HepG2 (cell line): Measurements from ENCODE around the gene SYNGAP1. TPM values are rescaled to one million over a fixed set of nuclear protein-coding genes. Genes with fewer than 3 reads are reported as not detected.
A peak's percentile ranks its signal among the peaks of the same experiment; 100 is the strongest.

Experiments used
- DPF2 ChIP-seq: sonication (generic); formaldehyde crosslinking; IDR thresholded peaks from 2 replicates; pipeline ENCODE4 v1.4.0; 2020; ENCODE audit warnings: mild to moderate bottlenecking, low read depth, missing genetic modification reagents, borderline replicate concordance
- HNF4A ChIP-seq: sonication (generic); formaldehyde crosslinking; IDR thresholded peaks from 2 replicates; pipeline ENCODE4 v1.4.0; 2020; ENCODE audit warnings: missing genetic modification reagents
- KLF16 ChIP-seq, 2 experiments: sonication (generic) in 1 of 2; formaldehyde crosslinking in 1 of 2; IDR thresholded peaks; 2 replicates each; pipeline versions ENCODE4 v1.6.1 to v1.8.0; 2016 to 2023; ENCODE audit warnings: missing genetic modification reagents in 2 of 2, missing compliant biosample characterization in 1 of 2
- MED13 ChIP-seq: sonication (generic); formaldehyde crosslinking; IDR thresholded peaks from 2 replicates; pipeline ENCODE4 v1.5.0; 2020; ENCODE audit warnings: missing genetic modification reagents
- NAIF1 ChIP-seq: sonication (generic); formaldehyde crosslinking; IDR thresholded peaks from 2 replicates; pipeline ENCODE4 v1.5.0; 2020; ENCODE audit warnings: mild to moderate bottlenecking, missing genetic modification reagents, borderline replicate concordance
- POLR2G ChIP-seq: fragments of 200-400 bp; formaldehyde crosslinking; IDR thresholded peaks from 2 replicates; pipeline ENCODE4 v1.6.1; 2018; ENCODE audit warnings: mild to moderate bottlenecking, low read depth, low read length, moderate library complexity
- RBM22 ChIP-seq: fragments of 200-400 bp; formaldehyde crosslinking; optimal IDR thresholded peaks from 2 replicates; pipeline ENCODE3; 2017; ENCODE audit warnings: mild to moderate bottlenecking, low read length, moderate library complexity
- SALL2 ChIP-seq: sonication (generic); formaldehyde crosslinking; IDR thresholded peaks from 2 replicates; pipeline ENCODE4 v1.8.1; 2023; ENCODE audit warnings: mild to moderate bottlenecking, missing genetic modification reagents, inconsistent platforms
- SP4 ChIP-seq: sonication (generic); formaldehyde crosslinking; IDR thresholded peaks from 2 replicates; pipeline ENCODE4 v1.8.1; 2023; ENCODE audit warnings: mild to moderate bottlenecking, missing genetic modification reagents
- ZNF572 ChIP-seq: sonication (generic); formaldehyde crosslinking; IDR thresholded peaks from 2 replicates; pipeline ENCODE4 v1.5.1; 2020; ENCODE audit warnings: mild to moderate bottlenecking, missing genetic modification reagents
- ZNF598 ChIP-seq: sonication (generic); formaldehyde crosslinking; IDR thresholded peaks from 2 replicates; pipeline ENCODE4 v1.5.1; 2020; ENCODE audit warnings: mild to moderate bottlenecking, missing genetic modification reagents, borderline replicate concordance
- ZNF674 ChIP-seq: sonication (generic); formaldehyde crosslinking; IDR thresholded peaks from 2 replicates; pipeline ENCODE4 v1.5.0; 2020; ENCODE audit warnings: low read depth, mild to moderate bottlenecking, missing genetic modification reagents
- ZNF75D ChIP-seq: sonication (generic); formaldehyde crosslinking; IDR thresholded peaks from 2 replicates; pipeline ENCODE4 v1.8.1; 2023; ENCODE audit warnings: missing genetic modification reagents, mild to moderate bottlenecking, borderline replicate concordance
- polyA plus RNA-seq, 8 experiments: library from polyadenylated mRNA; depleted of rRNA in 3 of 8; stranded (reverse) in 7 of 8; unstranded in 1 of 8; fragments of >200 nt; fragmentation: Illumina TruSeq in 4 of 8; extraction: Trizol in 4 of 8; gene quantifications; 2 replicates each; pipeline versions ENCODE4 v1.2.1 to v1.2.3, GENCODE V29; 2011 to 2016; ENCODE audit warnings: low read depth in 4 of 8, missing spikeins in 1 of 8, mixed read lengths in 1 of 8; ENCODE audit not compliant: insufficient read depth in 1 of 8
- total RNA-seq, 5 experiments: library from RNA; depleted of rRNA; stranded (reverse); fragments of >200 nt; fragmentation: Illumina TruSeq; extraction: Trizol; gene quantifications; 2 replicates each; pipeline ENCODE4 v1.2.3, GENCODE V29; 2016; ENCODE audit warnings: low read depth in 1 of 5
- TF ChIP-seq, protein P1 (sequence below): sonication (generic); formaldehyde crosslinking; IDR thresholded peaks from 2 replicates; pipeline ENCODE4 v1.4.0; 2020; ENCODE audit warnings: missing genetic modification reagents, borderline replicate concordance
- TF ChIP-seq, protein P2 (sequence below): sonication (generic); formaldehyde crosslinking; IDR thresholded peaks from 2 replicates; pipeline ENCODE4 v1.8.1; 2023; ENCODE audit warnings: mild to moderate bottlenecking, missing genetic modification reagents
- TF ChIP-seq, protein P3 (sequence below): sonication (generic); formaldehyde crosslinking; IDR thresholded peaks from 2 replicates; pipeline ENCODE4 v1.8.1; 2023; ENCODE audit warnings: mild to moderate bottlenecking, missing genetic modification reagents, borderline replicate concordance
- TF ChIP-seq, protein P4 (sequence below): sonication (generic); formaldehyde crosslinking; IDR thresholded peaks from 2 replicates; pipeline ENCODE4 v1.5.0; 2020; ENCODE audit warnings: mild to moderate bottlenecking, missing genetic modification reagents
- TF ChIP-seq, protein P5 (sequence below): sonication (generic); formaldehyde crosslinking; IDR thresholded peaks from 2 replicates; pipeline ENCODE4 v1.4.0; 2020; ENCODE audit warnings: missing genetic modification reagents

SYNGAP1 gene
- total and polyA plus RNA-seq, 2 of the 13 experiments (the other 11 are each of a cell fraction or from before 2014, with no cell fraction given), result 0.75 to 1.1 TPM

DNA sequence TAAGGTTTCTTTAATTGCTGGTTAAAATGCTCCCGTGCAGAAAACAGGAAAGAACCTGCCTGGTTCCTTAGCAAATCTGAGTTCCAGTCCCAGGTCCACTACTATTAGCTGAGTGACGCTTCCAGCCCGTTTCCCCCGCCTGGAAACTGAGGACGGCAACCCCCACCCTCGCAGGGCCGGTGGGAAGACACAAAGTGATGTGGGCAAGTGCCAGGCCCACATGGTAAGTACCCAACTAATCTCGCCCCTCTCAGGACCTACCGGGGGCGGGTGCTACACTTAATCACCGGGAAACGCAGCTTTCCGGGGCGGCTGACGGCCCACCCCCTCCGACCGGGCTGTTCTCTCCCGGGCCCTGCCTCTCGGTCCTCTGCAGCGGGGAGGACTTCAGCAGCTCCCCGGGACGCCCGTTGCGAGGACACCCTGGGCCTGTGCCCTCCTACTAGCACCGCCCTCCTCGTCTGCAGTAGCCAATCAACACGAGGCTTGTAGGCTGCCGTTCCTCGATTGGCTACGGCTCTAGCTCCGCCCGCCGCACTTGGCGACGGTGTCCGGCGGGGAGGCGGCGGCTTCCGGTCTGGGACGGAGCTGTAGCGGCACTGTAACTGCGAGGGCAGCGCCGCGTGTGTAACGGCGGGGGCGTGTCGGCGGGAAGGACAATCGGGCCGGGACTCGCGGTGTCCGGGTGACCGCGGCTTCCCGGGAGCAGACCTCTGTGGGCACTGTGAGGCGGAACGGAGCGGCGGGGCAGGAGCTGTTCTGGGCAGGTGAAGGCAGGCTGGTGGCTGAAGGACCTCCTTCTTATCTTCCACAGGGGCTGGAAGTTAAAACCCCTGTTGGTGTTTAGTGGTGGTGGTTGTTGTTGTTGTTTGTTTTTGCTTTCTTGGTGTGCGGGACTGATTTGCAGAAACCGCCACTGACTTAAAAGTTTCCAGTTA, 34.4 kb downstream of the SYNGAP1 start, which contains the start of gene ZBTB9 (continued):
- peak; percentile 98 for TF ChIP-seq POLR2G
- no peak; the same call in 1 of the 2 replicates for TF ChIP-seq ZNF75D (CRISPR knock-in tag)
- TF ChIP-seq, protein P1, sequence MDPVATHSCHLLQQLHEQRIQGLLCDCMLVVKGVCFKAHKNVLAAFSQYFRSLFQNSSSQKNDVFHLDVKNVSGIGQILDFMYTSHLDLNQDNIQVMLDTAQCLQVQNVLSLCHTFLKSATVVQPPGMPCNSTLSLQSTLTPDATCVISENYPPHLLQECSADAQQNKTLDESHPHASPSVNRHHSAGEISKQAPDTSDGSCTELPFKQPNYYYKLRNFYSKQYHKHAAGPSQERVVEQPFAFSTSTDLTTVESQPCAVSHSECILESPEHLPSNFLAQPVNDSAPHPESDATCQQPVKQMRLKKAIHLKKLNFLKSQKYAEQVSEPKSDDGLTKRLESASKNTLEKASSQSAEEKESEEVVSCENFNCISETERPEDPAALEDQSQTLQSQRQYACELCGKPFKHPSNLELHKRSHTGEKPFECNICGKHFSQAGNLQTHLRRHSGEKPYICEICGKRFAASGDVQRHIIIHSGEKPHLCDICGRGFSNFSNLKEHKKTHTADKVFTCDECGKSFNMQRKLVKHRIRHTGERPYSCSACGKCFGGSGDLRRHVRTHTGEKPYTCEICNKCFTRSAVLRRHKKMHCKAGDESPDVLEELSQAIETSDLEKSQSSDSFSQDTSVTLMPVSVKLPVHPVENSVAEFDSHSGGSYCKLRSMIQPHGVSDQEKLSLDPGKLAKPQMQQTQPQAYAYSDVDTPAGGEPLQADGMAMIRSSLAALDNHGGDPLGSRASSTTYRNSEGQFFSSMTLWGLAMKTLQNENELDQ (CRISPR knock-in tag), result no peak
- no peak for TF ChIP-seq HNF4A
- TF ChIP-seq ZNF598, result peak; percentile 92; the same call in 1 of the 2 replicates
- TF ChIP-seq, protein P2, sequence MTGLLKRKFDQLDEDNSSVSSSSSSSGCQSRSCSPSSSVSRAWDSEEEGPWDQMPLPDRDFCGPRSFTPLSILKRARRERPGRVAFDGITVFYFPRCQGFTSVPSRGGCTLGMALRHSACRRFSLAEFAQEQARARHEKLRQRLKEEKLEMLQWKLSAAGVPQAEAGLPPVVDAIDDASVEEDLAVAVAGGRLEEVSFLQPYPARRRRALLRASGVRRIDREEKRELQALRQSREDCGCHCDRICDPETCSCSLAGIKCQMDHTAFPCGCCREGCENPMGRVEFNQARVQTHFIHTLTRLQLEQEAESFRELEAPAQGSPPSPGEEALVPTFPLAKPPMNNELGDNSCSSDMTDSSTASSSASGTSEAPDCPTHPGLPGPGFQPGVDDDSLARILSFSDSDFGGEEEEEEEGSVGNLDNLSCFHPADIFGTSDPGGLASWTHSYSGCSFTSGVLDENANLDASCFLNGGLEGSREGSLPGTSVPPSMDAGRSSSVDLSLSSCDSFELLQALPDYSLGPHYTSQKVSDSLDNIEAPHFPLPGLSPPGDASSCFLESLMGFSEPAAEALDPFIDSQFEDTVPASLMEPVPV, result peak; percentile 83; the same call in 1 of the 2 replicates
- peak; percentile 88 to 97; a peak in 1 of 4 replicates for TF ChIP-seq KLF16 (CRISPR knock-in tag; IDR thresholded peaks at IDR 0.05)
- TF ChIP-seq, protein P3, sequence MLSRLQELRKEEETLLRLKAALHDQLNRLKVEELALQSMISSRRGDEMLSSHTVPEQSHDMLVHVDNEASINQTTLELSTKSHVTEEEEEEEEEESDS (CRISPR knock-in tag), result peak; percentile 82; the same call in 1 of the 2 replicates
- TF ChIP-seq SP4 (CRISPR knock-in tag), result peak; percentile 100
- TF ChIP-seq DPF2 (CRISPR knock-in tag), result no peak
- TF ChIP-seq ZNF674, result no peak; the same call in 1 of the 2 replicates
- peak; percentile 38; the same call in 1 of the 2 replicates for TF ChIP-seq NAIF1
- TF ChIP-seq RBM22, result no peak
- TF ChIP-seq, protein P4, sequence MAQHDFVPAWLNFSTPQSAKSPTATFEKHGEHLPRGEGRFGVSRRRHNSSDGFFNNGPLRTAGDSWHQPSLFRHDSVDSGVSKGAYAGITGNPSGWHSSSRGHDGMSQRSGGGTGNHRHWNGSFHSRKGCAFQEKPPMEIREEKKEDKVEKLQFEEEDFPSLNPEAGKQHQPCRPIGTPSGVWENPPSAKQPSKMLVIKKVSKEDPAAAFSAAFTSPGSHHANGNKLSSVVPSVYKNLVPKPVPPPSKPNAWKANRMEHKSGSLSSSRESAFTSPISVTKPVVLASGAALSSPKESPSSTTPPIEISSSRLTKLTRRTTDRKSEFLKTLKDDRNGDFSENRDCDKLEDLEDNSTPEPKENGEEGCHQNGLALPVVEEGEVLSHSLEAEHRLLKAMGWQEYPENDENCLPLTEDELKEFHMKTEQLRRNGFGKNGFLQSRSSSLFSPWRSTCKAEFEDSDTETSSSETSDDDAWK, result no peak
- peak; percentile 88; the same call in 1 of the 2 replicates for TF ChIP-seq SALL2 (CRISPR knock-in tag)
- peak; percentile 90 for TF ChIP-seq ZNF572 (CRISPR knock-in tag)
- TF ChIP-seq, protein P5, sequence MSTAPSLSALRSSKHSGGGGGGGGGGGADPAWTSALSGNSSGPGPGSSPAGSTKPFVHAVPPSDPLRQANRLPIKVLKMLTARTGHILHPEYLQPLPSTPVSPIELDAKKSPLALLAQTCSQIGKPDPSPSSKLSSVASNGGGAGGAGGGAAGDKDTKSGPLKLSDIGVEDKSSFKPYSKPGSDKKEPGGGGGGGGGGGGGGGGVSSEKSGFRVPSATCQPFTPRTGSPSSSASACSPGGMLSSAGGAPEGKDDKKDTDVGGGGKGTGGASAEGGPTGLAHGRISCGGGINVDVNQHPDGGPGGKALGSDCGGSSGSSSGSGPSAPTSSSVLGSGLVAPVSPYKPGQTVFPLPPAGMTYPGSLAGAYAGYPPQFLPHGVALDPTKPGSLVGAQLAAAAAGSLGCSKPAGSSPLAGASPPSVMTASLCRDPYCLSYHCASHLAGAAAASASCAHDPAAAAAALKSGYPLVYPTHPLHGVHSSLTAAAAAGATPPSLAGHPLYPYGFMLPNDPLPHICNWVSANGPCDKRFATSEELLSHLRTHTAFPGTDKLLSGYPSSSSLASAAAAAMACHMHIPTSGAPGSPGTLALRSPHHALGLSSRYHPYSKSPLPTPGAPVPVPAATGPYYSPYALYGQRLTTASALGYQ (CRISPR knock-in tag), result peak; percentile 67
- TF ChIP-seq MED13, result 0 out of 2 replicates have a peak, but pooled peaks have one; percentile 57
